Suppressor macrophage (primary cell): ENCODE measurements around the gene HELT.
"Not testable (repeated sequence)": the region's sequence is repeated elsewhere in the genome, so short reads cannot be mapped to it uniquely, and the experiment has no call there.

Experiments used
- DNase-seq, 4 experiments: peaks; one replicate each; pipeline ENCODE4 v3.0.0-alpha.2; 2020 to 2022

Gene HELT

DNA sequence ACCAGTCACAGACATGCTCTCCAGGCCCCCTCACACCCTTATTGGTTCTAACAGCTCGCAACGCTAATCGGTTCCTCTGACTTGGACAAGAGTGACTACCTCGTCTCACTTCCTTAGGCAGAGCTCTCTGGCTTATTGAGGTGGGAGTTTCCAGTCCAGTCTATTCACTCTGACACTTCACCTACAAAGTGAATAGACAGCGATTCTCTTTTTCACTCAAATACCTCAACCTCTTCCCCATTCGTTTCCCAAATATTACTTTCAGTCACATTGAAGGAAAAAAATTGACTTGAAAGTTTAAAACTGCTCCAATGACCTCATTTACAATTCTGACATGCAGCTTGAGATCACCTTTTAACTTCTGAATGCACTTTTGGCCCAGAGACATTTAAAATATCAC, 17.7 kb downstream of the HELT start:
- DNase-seq, result no peak

DNA sequence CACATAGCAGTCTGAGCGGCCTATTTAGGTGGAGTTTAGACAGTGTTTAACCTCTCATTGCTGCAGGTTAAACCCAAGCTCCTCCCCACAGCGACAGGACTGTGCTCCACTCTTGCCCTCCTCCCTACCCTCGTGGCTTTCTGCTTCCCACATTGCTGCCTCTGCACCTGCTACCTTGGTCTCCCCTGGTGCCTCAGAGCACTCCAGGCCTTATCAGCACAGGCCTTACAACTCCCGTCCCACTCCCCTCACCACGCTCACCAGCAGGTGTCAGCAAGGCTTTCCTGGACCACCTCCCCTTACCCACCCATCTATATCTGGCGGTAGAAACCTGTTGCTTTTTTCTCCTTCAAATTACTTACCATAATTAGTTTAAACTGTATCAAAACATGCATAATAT, 18.6 kb downstream of the HELT start:
- no peak for DNase-seq

DNA sequence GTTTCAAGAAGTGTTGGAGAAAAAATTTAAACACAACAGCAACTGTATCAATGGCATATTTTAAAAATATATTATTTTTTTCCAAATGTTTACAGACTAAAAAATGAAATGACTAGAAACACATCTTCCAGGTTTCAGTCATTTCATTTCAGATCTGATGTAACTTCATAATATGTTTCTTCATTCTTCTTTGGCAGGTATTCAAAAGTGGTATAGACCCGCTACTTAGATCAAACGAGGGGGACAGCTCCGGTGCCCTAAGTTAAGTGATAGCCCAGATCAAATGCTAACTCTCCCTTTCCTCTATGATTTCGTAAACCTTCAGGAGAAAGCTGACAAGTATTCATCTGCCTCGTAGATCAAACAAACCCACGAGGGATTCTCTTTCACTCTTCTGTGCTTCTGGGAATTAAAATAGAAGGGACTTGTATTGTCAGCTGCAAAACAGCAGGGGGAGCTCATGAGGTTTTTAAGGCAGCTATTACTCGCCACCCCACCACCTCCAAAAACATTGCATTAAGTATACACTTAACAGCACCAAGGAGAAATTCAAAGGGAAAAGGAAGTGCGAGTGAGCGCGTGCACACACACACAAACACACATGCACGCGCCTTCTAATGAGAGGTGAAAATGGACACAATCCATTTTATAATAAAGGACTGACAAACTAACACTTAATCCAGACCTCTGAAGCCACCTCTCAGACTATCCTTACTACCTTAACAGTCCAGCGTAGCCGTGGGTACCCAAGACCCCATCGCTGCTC, 21.4 kb downstream of the HELT start:
- peak; percentile 64 to 83 (median 72) for DNase-seq

DNA sequence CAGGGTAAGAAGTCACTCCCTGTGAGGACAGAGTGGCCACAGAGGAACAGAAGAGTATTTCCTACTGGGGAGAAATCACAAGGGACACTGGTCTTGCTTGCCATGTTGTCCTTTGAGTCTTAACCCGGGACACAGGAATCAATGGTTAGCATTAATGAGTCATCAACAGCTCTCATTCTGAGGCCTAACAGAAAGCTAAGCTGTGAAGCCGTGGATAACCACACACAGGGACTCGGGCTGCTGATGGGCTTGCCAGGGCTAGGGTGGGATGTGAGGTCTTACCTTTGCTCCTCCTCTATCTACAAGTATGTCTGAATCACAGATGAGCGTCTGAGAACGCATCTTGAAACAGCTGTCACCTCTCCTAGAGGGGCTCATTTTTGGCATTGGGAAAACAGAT, 22.2 kb downstream of the HELT start:
- DNase-seq, result no peak

DNA sequence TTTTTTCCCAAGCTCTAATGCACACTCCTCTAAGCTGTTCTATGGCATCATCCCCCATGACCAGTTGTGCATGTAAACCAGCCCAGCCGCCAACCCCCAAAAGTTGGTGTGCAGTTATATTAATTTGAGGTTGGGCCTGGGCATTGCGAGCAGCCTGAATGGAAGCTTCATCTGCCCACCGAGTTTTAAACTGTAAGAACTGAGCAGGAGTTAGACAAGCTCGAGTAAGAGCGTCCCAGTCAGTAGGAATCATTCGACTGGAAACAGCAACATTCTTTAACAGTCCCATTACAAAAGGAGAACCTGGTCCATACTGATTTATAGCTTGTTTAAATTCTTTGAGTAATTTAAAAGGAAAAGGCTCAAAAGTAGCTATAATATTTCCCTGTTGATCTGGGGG, 32.0 kb downstream of the HELT start:
- not testable (repeated sequence) for DNase-seq

DNA sequence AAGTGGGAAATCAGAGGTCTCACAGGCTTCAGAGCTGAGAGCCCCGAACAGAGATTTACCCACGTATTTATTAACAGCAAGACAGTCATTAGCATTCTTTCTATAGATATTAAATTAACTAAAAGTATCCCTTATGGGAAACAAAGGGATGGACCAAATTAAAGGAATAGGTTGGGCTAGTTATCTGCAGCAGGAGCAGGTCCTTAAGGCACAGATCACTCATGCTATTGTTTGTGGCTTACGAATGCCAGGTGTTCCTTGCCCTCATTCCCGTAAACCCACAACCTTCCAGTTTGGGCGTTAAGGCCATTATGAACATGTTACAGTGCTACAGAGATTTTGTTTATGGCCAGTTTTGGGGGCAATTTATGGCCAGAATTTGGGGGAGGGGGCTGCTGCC, 33.0 kb downstream of the HELT start:
- not testable (repeated sequence) for DNase-seq

DNA sequence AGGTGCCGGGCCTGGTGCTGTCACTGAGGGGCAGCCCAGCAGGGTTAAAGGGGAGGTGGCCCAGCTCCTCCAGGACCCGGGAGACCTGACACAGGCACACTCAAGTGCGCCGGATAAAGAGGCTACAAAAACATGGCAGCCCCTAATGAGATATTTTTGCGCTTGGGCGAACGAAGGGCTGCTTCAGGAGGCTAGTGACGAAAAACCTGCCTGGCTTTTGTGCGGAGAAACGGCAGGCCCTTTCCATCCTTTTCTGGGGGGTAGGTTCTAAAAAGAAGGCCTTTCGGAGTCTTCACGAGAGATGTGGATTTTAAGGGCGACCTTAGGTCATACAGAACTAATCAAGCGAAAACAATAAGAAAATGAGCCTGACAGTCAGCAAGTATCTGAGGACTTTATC, 35.5 kb downstream of the HELT start:
- DNase-seq, result no peak

DNA sequence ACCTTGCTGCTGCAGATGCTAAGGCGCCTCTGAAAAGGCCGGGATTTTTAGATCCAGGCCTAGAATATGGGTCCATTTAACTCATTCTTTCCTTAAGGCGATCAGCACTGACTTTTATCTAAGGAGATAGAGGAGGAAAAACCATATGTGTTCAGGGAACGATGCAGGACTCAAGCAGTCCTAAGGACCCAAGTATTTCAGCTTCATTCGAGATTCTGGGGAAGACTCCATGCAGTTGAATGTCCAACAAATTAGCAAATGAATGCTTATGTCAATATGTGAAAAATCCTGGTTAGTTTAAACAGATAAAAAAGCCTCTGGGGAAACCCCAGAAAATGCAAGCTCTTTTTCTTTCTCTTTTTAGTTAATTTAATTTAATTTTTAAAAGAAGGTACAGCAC, 36.0 kb downstream of the HELT start:
- no peak for DNase-seq

DNA sequence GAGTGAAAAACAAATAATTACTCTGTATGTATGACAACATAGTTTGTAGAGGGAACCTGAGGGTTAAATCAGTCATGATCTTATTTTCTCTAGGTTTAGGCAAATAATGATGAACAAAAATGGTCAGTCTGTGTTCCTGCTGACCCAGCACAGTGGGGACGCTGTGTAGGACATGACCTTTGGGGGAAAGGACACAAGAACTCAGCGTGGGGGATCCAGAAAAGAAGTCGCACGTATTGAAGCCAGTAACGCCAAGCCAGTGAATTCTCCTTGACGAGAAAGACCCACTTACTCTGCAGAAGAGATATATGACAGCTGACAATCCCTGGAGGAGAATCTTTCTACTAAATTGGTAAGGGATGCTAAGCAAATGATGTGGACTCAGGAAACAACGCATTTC, 36.6 kb downstream of the HELT start:
- no peak for DNase-seq

DNA sequence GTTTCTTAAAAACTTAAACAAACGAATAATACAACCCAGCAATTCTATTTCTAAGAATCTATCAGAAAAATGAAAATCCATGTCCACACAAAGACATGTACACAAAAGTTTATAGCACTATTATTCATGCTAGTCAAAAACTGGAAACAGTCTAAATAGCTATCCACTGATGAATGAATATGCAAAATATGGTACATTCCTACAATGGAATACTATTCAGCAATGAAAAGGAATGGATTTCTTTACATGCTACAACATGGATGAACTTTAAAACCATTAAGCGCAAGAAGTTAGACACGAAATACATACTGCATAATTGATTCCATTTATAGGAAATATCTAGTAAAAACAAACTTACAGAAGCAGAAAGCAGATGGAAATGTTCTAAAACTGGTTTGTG, 43.3 kb downstream of the HELT start:
- DNase-seq, result no peak

DNA sequence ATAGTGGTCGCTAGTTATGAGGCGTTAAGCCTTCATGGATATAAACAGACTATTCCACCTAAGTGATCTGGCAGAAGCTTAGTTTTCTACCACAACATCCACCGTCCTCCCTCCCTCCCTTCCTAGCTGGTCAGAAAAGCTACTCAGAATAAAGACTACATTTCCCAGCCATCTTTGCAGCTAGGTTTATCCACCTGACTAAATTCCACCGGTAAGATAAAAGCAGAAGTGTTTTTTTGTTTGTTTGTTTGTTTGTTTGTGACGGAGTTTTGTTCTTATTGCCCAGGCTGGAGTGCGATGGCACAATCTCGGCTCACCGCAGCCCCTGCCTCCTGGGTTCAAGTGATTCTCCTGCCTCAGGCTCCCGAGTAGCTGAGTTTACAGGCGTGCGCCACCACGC, 44.3 kb downstream of the HELT start:
- no peak for DNase-seq

DNA sequence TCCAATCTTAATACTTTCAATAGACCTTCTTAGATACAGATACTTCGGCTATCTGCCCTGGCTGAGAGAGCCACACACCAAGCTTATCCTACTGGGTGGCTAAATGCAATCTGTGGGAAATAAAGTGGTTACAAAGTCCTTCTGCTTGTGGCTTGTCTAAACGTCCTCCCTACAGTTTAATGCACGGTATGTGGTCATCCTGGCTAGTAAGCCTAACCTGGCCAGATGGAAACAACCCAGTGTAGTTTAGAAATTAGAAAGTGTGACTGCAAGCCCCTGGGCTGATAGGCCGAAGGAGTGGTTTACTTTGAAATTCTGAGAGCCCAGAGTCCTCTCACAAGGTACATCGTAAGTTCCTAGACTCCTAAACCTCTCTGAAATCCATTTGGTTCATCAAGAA, 47.9 kb downstream of the HELT start:
- DNase-seq, result no peak

DNA sequence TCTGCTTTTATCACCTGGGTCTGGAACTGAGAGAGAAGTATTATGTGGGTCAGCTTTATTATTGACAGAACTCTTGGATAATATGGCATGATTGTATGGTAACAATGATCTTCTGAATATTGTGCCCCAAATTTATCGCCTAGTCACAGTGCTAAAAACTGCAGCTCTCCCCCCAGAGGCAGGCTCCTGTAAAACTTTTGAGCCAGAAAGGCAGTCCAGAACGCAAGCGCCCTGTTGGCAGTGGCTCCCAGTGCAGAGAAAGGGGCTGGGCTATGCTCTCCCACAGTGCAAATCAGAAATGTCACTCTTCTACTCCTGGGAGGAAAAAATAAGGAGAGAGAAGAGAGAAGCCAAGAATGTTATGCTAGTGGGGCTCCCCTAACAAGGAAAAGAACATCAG, 50.5 kb downstream of the HELT start:
- DNase-seq, result no peak
